WI38 (cell line): Measurements from ENCODE around the gene WDR36.

ENCODE experiments used
- H3K4me3 ChIP-seq: 2 replicates; pipeline ENCODE4 v1.5.1; 2011; ENCODE audit warnings: low read depth, mild to moderate bottlenecking, control low read depth, low read length
- CTCF ChIP-seq: IDR thresholded peaks from 2 replicates; pipeline ENCODE4 v1.5.1; 2012; ENCODE audit warnings: low read depth, mild to moderate bottlenecking, control low read depth, low read length

The WDR36 gene

GRCh38 chr5:111173476-111173875, 81.3 kb downstream of the WDR36 start:
- no peak overlapping the region for H3K4me3 ChIP-seq
- no peak for TF ChIP-seq CTCF
